Measurements from ENCODE around the gene DCDC2C.

DCDC2C gene

DNA sequence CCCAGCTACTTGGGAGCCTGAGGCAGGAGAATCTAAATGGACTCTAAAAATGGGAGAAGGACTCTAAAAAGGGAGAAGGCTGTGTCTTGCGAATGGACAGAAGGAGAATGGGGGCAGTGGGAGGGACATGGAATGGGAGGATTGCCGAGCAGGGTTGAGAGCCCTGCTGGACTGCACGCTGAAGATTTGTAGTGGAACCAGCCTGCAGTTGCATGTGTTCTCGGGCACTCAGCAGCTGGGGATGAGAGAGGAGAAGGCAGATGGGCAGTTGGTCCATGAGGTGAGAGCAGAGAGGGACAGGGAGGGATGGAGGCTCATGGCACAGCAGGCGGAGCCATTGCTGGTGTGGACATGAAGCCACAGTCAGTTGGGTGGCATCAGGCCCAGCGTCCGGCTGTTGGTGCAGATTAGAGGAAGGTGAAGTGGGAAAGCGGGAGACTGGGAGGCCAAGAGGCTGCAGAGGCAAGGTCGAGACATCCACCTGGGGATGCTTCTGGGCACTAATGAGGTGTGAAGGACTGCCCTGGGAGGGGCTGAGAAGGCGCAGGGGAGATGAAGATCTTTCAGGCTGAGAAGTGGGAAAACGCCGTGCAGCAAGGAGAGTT is 40.7 kb downstream of the DCDC2C start:
- no peak for DNase-seq (ENCODE audit: low spot score)

- DNase-seq (ENCODE audit: low spot score), result no peak
These were observed 42.5 kb downstream of the DCDC2C start for GRCh38 chr2:3745920-3746319.

DNA sequence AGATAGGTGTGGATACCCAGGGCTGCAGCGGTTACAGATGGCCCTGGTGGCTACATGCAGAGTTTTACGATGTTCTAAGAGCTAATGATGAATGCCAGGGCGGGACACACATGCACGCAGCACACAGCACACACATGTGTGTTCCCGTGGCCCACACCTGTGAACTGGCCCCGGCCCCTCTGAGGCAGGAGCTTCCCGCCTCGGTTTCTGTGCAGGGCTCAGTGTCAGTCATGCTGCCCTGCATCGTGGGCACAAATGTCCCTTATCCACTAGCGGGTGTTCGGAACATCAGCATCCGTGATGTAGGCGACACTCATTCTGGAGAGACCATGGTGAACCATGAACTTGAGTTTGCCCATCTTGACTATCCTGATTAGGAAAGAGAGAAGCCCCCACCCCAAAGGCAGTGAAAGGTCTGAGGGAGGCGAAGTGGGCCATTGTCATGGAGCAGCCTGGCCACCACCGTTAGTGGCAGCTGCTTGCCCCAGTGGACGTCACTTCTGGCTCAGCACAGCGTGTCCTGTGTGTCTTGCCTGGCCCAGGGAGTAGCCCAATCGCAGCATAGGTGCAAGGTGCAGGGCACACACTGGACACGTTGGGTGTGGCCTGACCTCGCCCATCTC is 43.8 kb downstream of the DCDC2C start:
- DNase-seq (ENCODE audit: low spot score), result no peak

GRCh38 chr2:3747826-3748225 is 44.5 kb downstream of the DCDC2C start:
- no peak for DNase-seq (ENCODE audit: low spot score)

- DNase-seq (ENCODE audit: low spot score), result no peak
These were observed 45.8 kb downstream of the DCDC2C start for GRCh38 chr2:3749201-3749600.

- no peak for DNase-seq (ENCODE audit: low spot score)
These were observed 47.9 kb downstream of the DCDC2C start for GRCh38 chr2:3751251-3751650.

GRCh38 chr2:3751806-3752205 is 48.4 kb downstream of the DCDC2C start:
- no peak for DNase-seq (ENCODE audit: low spot score)

DNA sequence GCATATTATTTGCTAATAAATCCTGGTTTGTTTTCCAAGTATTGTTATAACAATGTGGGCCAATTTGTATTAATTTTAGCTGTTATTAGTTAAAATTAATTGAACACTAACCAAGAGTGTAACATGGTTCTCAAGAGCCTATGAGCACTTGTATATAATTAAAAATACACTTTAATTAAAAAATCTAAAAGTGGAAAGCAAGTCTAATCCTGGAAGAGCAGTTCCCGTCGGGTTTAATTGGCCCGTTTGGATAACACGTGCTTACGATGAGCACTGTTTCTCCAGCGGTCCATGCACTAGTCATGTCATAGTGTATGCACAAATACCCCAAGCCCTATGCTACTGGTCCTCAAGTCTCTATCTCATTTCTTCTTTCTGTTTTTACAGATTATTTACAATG is 49.0 kb downstream of the DCDC2C start:
- DNase-seq (ENCODE audit: low spot score), result no peak

DNA sequence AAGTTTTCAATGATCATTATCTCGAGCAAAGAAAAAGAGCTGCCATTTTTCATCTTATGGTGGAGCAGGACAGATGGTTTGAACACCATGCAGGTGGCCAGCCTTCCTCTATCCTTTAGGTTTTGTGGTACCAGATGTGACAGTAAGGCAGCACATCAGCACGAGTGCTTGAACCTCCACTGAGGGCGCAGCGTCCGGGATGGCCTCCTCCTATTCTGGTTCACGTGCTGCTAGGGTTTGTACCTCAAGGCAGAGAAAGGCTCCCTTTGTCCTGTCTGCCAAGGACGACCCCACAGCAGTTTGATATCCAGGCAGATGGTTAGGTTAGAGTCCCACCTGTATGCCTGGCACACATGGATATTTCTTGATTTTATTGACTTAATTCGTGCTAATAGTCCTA is 50.2 kb downstream of the DCDC2C start:
- no peak for DNase-seq (ENCODE audit: low spot score)

GRCh38 chr2:3754280-3754679 is 50.9 kb downstream of the DCDC2C start:
- no peak for DNase-seq (ENCODE audit: low spot score)

DNA sequence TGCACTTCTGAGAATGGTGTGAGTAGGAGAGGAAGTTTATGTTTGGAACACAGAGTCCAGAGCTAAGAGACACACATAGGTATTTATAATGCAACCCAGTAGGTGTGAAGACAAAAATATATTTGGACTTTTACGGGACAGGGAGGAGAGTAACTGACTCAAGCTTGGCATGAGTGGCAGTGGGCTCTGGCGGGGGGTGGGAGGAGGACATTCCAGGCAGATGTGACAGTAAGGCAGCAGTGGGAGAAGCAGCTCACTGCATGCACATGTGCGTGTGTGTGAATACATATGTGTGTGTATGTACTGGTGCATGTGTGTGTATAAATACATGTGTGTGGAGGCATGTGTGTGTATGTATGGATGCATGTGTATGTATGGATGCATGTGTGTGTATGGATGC is 51.4 kb downstream of the DCDC2C start:
- no peak for DNase-seq (ENCODE audit: low spot score)

GRCh38 chr2:3755277-3755676 is 51.9 kb downstream of the DCDC2C start:
- DNase-seq (ENCODE audit: low spot score), result no peak

- no peak for DNase-seq (ENCODE audit: low spot score)
These were observed 52.9 kb downstream of the DCDC2C start for GRCh38 chr2:3756306-3756705.

DNA sequence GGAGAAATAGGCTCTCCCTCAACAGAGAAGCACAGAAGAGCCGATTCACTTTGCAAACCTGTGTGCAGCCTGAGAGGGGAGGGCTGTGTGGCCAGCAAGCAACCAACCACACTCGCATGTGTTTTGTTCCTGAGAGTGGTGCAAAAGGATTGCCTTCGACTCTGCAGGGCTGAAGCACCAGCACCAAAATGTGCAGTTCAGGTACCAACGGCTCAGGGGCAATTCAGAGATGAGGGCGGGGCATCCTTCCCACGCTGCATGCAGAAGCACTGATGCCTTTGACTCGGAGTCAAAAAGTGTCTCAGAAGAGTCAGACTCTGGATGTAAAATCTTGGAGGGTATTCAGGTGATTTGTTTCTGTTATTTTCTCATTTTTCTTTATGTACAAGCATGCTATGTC is 55.5 kb downstream of the DCDC2C start:
- no peak for DNase-seq (ENCODE audit: low spot score)

DNA sequence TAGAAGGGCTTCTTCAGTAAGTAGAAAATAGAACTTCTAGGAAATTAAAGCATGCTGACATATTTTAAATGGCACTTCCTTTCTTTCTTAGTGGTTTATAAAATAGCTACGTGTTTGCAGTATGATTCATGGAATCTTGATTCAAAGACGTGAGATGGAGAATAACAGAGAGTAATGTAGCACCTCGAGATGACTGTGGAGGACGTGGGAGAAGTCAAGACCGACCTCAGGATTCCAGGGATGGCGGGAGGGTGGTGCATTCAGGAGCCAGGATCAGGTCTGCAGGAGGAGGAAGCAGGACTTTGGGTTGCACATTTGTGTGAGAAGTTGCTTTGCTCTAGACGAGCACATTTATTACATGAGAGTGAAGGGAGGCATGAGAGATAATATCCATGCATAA is 56.0 kb downstream of the DCDC2C start:
- DNase-seq (ENCODE audit: low spot score), result no peak

- no peak for DNase-seq (ENCODE audit: low spot score)
These were observed 56.4 kb downstream of the DCDC2C start for GRCh38 chr2:3759761-3760160.

DNA sequence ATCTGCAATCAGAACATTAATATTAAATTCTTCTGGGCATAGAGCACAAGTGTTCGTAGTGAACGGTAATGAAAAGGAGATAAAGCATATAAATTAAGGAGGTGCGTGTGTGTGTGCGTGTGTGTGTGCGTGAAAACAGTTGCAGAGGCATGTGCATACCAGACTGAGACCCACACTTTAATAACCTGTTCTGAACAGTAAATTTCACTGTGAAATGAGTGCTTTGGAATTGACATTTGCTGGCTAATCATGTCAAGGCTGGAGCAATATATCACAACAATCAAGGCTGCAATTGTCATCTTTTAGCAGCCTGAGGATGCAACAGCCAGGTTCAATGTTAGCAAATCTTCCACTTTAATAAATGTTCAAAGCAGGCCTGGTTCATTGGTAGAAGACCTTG is 57.9 kb downstream of the DCDC2C start:
- no peak for DNase-seq (ENCODE audit: low spot score)

DNA sequence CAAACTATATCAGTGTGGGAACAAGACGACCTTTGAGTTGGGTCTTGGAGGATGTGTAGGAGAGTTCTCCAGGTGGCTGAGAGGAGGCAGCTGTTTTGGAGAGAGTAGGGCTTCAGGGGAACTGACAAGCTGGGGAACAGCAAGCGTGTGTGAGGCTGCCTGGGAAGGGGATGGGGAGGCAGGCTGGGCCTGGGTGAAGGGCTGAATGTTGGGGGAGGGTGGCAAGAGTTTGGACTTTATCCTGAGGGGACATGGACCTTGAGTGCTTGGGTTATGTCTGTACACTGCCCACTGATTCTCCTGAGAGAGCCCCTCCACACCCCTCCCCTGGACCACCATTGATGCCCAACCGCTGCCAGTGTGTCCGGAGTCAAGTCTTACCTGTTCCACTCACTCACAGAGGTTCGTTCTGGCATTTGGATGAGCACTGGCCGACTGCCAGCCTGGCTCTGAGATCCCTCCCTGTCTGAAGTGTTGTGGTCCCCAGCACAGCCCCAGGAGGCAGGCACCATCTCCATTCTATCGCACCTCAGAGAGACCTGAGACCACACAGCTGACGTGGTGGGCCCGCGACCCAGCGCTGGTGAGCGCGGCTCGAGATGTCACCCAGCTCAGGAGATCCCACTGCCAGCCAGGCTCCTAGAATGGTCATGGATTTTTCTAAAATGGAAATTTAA is 59.5 kb downstream of the DCDC2C start:
- no peak for DNase-seq (ENCODE audit: low spot score)

GRCh38 chr2:3766824-3767223 is 63.4 kb downstream of the DCDC2C start:
- no peak for DNase-seq (ENCODE audit: low spot score)

DNA sequence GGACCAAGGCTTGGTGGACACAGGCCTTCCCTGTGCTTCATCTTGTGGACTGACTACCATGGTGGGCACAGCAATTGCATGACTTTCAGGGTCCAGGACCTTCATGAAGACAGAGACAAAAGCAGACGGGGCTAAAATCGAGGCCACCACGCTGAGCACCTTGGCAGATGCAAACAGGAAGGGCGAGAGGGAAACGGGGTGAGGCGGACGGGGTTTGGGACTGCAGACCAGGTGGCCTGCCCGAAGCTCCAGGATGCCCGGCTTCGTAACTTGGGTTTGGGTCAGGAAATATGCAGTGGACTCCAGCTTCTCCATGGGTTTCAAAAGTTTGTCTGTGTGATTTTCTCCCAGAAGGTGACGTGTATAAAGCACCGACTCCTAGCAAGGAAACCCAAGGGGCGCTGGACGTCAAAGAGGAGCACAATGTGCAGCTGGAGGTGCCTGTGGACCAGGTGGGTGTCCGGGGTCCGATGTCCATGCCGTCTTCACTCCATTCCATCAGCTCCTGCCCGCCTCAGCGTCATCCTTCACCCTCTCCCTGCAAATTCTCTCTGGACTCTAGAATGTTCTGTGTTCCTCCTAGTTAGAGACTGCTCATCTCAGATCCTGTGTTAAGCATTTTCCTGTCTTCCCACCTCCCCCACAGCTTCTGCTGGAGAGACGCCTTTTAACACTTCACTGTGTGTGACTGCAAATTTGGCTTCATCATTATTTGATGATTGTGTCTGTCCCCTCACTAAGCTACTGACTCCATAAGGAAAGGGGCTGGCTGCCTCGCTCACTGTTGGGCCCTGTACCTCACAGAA is 65.8 kb downstream of the DCDC2C start:
- DNase-seq (ENCODE audit: low spot score), result no peak

GRCh38 chr2:3769766-3770165 is 66.4 kb downstream of the DCDC2C start:
- no peak for DNase-seq (ENCODE audit: low spot score)

DNA sequence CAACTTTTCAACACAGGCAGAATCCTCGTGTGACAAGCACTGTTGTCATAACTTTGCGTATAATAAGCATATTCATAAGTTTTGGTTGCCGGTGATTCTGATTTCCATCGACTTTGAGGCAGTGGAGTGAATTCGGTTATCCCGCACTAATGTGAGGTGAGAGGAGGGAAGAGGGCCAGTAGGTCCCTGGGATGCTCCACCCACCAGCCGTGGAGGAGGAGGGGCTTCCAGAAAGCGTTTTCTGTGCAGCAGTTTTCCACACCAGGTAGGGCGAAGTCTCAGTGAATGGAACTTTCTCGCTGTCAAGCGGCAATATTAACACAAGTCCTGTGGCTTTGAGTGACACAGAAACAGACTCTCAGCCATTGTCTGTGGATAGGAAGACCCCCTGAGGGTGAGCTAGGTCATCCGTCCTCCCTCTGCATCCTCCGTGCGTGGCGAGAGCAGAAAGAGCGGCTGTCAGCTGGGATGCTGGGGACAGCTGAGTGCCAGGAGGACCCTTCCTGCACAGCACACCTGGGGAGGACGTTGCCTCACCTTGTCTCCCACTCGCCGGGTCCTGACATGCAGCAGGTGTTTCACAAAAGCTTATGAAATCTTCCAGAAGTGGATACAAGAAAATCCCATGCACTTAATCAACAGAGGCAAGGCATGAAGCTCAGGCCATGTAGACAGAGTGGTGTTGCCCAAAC is 67.5 kb downstream of the DCDC2C start:
- no peak for DNase-seq (ENCODE audit: low spot score)
